PFSK-1 (cell line): ENCODE data around the gene MMEL1. TPM values are rescaled to one million over a fixed set of nuclear protein-coding genes. Genes with fewer than 3 reads are reported as not detected.

ENCODE experiments used
- FOXP2 ChIP-seq: optimal IDR thresholded peaks from 2 replicates; pipeline ENCODE3; 2011; ENCODE audit warnings: borderline replicate concordance, control low read depth, inconsistent platforms; ENCODE audit not compliant: insufficient read depth; ENCODE audit errors: extremely low read length, extremely low read depth
- POLR2AphosphoS5 ChIP-seq: IDR thresholded peaks from 2 replicates; pipeline ENCODE4 v1.6.1; 2012; ENCODE audit warnings: low read depth, mild to moderate bottlenecking, control low read depth, low read length, moderate library complexity
- SIN3A ChIP-seq: IDR thresholded peaks from 2 replicates; pipeline ENCODE4 v1.6.1; 2012; ENCODE audit warnings: mild to moderate bottlenecking, low read length, moderate library complexity, borderline replicate concordance; ENCODE audit not compliant: insufficient read depth
- TAF1 ChIP-seq: IDR thresholded peaks from 2 replicates; pipeline ENCODE4 v1.6.1; 2012; ENCODE audit warnings: low read length, control low read depth, borderline replicate concordance; ENCODE audit not compliant: insufficient read depth
- polyA plus RNA-seq: library from polyadenylated mRNA; unstranded; fragments of >200 nt; gene quantifications from one replicate; pipeline ENCODE4 v1.2.1, GENCODE V29; 2012; ENCODE audit warnings: low read depth, missing spikeins; ENCODE audit not compliant: insufficient read length
- TF ChIP-seq, protein P1 (sequence below), 2 experiments: IDR thresholded peaks; 2 replicates each; pipeline versions ENCODE4 v1.6.1 to v1.8.0; 2011 to 2012; ENCODE audit warnings: low read depth in 2 of 2, low read length in 2 of 2, control low read depth in 1 of 2, inconsistent platforms in 1 of 2, mild to moderate bottlenecking in 1 of 2, moderate library complexity in 1 of 2; ENCODE audit not compliant: insufficient read depth in 1 of 2

The MMEL1 gene, protein sequence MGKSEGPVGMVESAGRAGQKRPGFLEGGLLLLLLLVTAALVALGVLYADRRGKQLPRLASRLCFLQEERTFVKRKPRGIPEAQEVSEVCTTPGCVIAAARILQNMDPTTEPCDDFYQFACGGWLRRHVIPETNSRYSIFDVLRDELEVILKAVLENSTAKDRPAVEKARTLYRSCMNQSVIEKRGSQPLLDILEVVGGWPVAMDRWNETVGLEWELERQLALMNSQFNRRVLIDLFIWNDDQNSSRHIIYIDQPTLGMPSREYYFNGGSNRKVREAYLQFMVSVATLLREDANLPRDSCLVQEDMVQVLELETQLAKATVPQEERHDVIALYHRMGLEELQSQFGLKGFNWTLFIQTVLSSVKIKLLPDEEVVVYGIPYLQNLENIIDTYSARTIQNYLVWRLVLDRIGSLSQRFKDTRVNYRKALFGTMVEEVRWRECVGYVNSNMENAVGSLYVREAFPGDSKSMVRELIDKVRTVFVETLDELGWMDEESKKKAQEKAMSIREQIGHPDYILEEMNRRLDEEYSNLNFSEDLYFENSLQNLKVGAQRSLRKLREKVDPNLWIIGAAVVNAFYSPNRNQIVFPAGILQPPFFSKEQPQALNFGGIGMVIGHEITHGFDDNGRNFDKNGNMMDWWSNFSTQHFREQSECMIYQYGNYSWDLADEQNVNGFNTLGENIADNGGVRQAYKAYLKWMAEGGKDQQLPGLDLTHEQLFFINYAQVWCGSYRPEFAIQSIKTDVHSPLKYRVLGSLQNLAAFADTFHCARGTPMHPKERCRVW
- 9.9 TPM for polyA plus RNA-seq

DNA sequence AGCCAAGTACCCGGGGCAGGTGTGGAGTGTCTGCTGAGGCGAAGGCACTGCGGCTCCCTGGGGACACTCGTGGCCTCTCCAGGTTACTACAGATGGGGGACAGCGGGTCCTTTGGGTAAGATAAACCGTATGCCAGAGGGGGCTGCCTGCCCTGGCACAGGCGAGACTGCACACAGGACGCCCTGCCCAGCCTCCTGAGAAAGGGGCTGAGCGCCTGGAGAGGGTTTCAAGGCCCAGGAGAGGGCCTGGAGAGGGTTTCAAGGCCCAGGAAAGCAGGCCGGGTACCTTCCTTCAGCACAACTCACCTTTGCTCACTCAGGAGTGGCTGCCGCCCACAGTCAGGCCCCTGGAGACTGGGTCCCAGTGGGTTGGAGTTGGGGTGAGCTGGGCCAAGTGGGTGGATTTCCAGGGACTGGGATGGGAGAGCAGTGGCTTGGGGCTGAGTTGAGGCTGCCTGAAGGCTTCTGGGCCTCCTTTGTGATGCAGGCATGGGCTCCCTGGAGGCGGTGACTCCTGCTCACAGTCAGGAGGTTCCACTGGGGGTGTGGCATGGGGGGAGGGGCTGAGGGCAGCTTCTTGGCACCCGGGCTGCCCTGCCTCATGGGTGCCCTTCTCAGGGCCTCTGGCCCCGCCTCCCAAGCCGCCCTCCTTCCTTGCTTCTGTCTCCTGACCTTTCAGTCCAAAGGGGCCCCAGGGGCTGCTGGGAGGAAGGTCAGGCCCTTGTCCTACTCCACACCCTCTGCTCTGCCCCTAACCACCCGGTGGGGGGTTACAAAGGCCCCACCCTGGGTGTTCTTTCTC lies at the start of gene MMEL1:
TSS of gene MMEL1 (minus strand) at position 456 of the 801 bp plus-strand sequence. CDS start 3,532 bp downstream, outside the sequence.
- TF ChIP-seq TAF1 (no peak), POLR2AphosphoS5 (no peak), FOXP2 (no peak), SIN3A (no peak)
- TF ChIP-seq, protein P1, sequence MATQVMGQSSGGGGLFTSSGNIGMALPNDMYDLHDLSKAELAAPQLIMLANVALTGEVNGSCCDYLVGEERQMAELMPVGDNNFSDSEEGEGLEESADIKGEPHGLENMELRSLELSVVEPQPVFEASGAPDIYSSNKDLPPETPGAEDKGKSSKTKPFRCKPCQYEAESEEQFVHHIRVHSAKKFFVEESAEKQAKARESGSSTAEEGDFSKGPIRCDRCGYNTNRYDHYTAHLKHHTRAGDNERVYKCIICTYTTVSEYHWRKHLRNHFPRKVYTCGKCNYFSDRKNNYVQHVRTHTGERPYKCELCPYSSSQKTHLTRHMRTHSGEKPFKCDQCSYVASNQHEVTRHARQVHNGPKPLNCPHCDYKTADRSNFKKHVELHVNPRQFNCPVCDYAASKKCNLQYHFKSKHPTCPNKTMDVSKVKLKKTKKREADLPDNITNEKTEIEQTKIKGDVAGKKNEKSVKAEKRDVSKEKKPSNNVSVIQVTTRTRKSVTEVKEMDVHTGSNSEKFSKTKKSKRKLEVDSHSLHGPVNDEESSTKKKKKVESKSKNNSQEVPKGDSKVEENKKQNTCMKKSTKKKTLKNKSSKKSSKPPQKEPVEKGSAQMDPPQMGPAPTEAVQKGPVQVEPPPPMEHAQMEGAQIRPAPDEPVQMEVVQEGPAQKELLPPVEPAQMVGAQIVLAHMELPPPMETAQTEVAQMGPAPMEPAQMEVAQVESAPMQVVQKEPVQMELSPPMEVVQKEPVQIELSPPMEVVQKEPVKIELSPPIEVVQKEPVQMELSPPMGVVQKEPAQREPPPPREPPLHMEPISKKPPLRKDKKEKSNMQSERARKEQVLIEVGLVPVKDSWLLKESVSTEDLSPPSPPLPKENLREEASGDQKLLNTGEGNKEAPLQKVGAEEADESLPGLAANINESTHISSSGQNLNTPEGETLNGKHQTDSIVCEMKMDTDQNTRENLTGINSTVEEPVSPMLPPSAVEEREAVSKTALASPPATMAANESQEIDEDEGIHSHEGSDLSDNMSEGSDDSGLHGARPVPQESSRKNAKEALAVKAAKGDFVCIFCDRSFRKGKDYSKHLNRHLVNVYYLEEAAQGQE (IDR thresholded peaks at IDR 0.05; ENCODE audit: insufficient read depth in 1 of 2, low read depth in 2 of 2, low read length in 2 of 2) = no peak

DNA sequence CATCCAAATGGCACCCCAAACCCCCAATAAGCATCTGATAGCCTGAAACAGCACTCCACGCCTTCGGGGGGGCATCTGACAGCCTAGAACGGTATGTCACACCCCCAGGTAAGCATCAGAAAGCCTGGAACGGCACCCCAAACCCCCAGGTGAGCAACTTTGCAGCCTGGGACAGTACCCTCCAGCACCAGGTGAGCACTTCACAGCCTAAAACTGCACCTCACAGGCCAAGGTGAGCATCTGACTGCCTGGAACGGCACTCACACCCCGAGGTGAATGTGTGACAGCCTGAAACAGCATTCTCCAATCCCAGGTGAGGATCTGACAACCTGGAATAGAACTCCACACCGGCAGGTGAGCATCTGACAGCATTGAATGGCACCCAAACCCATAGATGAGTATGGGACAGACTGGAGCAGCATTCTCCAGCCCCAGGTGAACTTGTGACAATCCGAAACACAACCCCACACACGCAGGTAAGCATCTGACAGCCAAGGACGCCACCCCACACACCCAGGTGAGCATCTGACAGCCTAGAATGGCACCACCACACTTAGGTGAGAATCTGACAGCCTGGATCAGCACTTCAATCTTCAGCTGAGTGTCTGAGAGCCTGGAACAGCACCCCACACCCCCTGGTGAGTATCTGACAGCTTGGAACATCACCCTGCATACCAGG lies 18.3 kb upstream of the MMEL1 start:
- no peak for TF ChIP-seq TAF1
- TF ChIP-seq, protein P1 (IDR thresholded peaks at IDR 0.05; ENCODE audit: insufficient read depth in 1 of 2, low read depth in 2 of 2, low read length in 2 of 2) = no peak
- no peak for TF ChIP-seq POLR2AphosphoS5
- no peak for TF ChIP-seq SIN3A
- no peak for TF ChIP-seq FOXP2

DNA sequence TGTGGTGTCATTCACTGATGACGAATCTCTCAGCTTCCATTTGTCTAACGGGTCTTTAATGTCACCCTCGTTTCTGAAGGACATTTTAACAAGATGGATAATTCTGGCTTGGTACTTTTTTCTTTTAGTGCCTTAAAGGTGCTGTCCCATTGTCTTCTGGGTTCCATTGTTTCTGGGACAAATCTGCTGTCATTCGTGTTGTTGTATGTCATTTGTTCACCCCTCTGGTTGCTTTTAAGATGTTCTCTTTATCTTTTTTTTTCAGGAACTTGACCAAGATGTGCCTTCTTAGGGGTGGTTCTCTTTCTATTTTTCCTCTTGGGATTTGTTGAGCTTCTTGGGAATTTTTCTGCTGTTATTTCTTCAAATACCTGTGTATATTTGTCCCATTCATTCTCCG lies 14.0 kb upstream of the MMEL1 start:
- TF ChIP-seq FOXP2 (no peak), TAF1 (no peak), SIN3A (no peak), POLR2AphosphoS5 (no peak)
- TF ChIP-seq, protein P1 (IDR thresholded peaks at IDR 0.05; ENCODE audit: insufficient read depth in 1 of 2, low read depth in 2 of 2, low read length in 2 of 2) = no peak

DNA sequence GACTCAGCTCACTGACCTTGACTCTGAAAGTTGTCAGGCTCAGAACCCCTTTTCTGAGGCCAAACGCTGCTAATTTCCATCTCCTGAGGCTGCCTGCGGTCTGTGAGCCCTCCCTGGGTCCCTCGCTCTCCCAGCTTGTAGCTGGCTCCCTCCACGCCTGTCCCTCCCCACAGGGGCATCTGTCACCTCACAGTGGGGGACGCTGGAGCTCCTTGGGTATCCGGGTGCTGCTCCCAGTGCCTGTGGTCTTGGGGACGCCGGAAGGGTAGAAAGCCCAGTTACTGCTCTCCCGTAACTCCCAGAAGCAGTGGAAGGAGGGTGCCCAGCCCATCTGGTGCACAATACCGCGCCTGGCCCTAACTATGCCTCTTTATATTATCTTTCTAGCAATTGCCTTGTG lies 13.0 kb upstream of the MMEL1 start:
- TF ChIP-seq SIN3A (no peak), TAF1 (no peak), POLR2AphosphoS5 (no peak)
- TF ChIP-seq, protein P1 (IDR thresholded peaks at IDR 0.05; ENCODE audit: insufficient read depth in 1 of 2, low read depth in 2 of 2, low read length in 2 of 2) = no peak
